PC-3 (cell line): Measurements from ENCODE around the gene HOXC5. TPM values are rescaled to one million over a fixed set of nuclear protein-coding genes. Genes with fewer than 3 reads are reported as not detected.

Experiments used
- ATAC-seq: fragments of 200-7000 bp; cut with Tn5 transposase; 2 replicates; pipeline ENCODE4 v1.9.1; 2020; ENCODE audit warnings: mild to moderate bottlenecking, moderate library complexity
- BruUV-seq: library from RNA; stranded (reverse); fragments of 400-500 nt; replicated peaks from 2 replicates; lab custom pipeline; 2021; lab: Mats Ljungman, UMichigan
- CTCF ChIA-PET: fragments of 300-600 bp; sonication (Branson Sonifier 250); formaldehyde crosslinking; loops from one replicate; lab custom pipeline; 2022; ENCODE audit warnings: antibody characterized with exemption; lab: Charles Lee
- POLR2A ChIA-PET: fragments of 300-600 bp; sonication (Branson Sonifier 250); formaldehyde crosslinking; loops from one replicate; lab custom pipeline; 2022; ENCODE audit warnings: antibody characterized with exemption; ENCODE audit not compliant: unreplicated experiment; lab: Charles Lee
- DNase-seq: peaks from one replicate; pipeline ENCODE4 v3.0.0-alpha.2; 2015
- H2AFZ ChIP-seq: fragments of 300-600 bp; sonication (generic); 2 replicates; pipeline ENCODE4 v1.6.0; 2016; ENCODE audit warnings: antibody characterized with exemption, low read length
- H3F3A ChIP-seq: fragments of 300-600 bp; sonication (generic); one replicate; pipeline ENCODE4 v1.6.0; 2017; ENCODE audit warnings: antibody characterized with exemption, low read length, control low read depth, mild to moderate bottlenecking; ENCODE audit not compliant: unreplicated experiment
- H3K27ac ChIP-seq: fragments of 300-600 bp; sonication (generic); 2 replicates; pipeline ENCODE4 v1.5.1; 2016; ENCODE audit warnings: mild to moderate bottlenecking, low read length
- H3K27me3 ChIP-seq: fragments of 300-600 bp; sonication (generic); 2 replicates; pipeline ENCODE4 v1.6.1; 2016; ENCODE audit warnings: low read length, mixed read lengths
- H3K36me3 ChIP-seq: fragments of 300-600 bp; sonication (generic); 2 replicates; pipeline ENCODE4 v1.6.1; 2016; ENCODE audit warnings: low read depth, mixed run types, low read length, mixed read lengths
- H3K4me1 ChIP-seq: fragments of 300-600 bp; sonication (generic); 2 replicates; pipeline ENCODE4 v1.5.1; 2016; ENCODE audit warnings: low read length; ENCODE audit not compliant: insufficient read depth
- H3K4me2 ChIP-seq: fragments of 300-600 bp; sonication (generic); 2 replicates; pipeline ENCODE4 v1.6.0; 2016; ENCODE audit warnings: low read length
- H3K4me3 ChIP-seq: fragments of 300-600 bp; sonication (generic); 2 replicates; pipeline ENCODE4 v1.5.1; 2016; ENCODE audit warnings: mild to moderate bottlenecking, low read length, mixed read lengths
- H3K79me2 ChIP-seq: fragments of 300-600 bp; sonication (generic); 2 replicates; pipeline ENCODE4 v1.6.1; 2017; ENCODE audit warnings: low read length, mixed read lengths
- H3K9ac ChIP-seq: fragments of 300-600 bp; sonication (generic); 2 replicates; pipeline ENCODE4 v1.6.0; 2016; ENCODE audit warnings: mild to moderate bottlenecking, low read length
- H3K9me2 ChIP-seq: fragments of 300-600 bp; sonication (generic); replicated peaks from 2 replicates; pipeline ENCODE4 v1.6.1; 2016; ENCODE audit warnings: mixed run types, low read length, mixed read lengths
- H3K9me3 ChIP-seq: fragments of 300-600 bp; sonication (generic); 2 replicates; pipeline ENCODE4 v1.6.1; 2016; ENCODE audit warnings: low read length, mixed read lengths
- H4K20me1 ChIP-seq: fragments of 300-600 bp; sonication (generic); 2 replicates; pipeline ENCODE4 v1.6.1; 2016; ENCODE audit warnings: low read length, mixed read lengths
- EZH2 ChIP-seq: fragments of 300-600 bp; sonication (generic); IDR thresholded peaks from one replicate; pipeline ENCODE4 v1.6.1; 2017; ENCODE audit warnings: antibody characterized with exemption, mild to moderate bottlenecking, low read length; ENCODE audit not compliant: unreplicated experiment
- EZH2phosphoT487 ChIP-seq: fragments of 300-600 bp; sonication (generic); IDR thresholded peaks from 2 replicates; pipeline ENCODE4 v1.6.1; 2018; ENCODE audit warnings: mild to moderate bottlenecking, antibody characterized with exemption, low read length, borderline replicate concordance
- intact Hi-C: fragments of 100-400 bp; cut with micrococcal nuclease; formaldehyde crosslinking; loops from 2 replicates; pipeline ENCODE4 v1.9.0; 2023
- total RNA-seq: library from RNA; depleted of rRNA; stranded (reverse); fragments of >200 nt; gene quantifications from 2 replicates; pipeline ENCODE4 v1.2.3, GENCODE V29; 2014
- TF ChIP-seq, protein P1 (sequence below): fragments of 300-600 bp; sonication (generic); conservative IDR thresholded peaks from 2 replicates; pipeline ENCODE4 v1.5.1; 2017; ENCODE audit warnings: antibody characterized with exemption, low read depth, mild to moderate bottlenecking, low read length

The HOXC5 gene
- total RNA-seq, 1 experiment from 2014 or later, result 0.26 TPM

DNA sequence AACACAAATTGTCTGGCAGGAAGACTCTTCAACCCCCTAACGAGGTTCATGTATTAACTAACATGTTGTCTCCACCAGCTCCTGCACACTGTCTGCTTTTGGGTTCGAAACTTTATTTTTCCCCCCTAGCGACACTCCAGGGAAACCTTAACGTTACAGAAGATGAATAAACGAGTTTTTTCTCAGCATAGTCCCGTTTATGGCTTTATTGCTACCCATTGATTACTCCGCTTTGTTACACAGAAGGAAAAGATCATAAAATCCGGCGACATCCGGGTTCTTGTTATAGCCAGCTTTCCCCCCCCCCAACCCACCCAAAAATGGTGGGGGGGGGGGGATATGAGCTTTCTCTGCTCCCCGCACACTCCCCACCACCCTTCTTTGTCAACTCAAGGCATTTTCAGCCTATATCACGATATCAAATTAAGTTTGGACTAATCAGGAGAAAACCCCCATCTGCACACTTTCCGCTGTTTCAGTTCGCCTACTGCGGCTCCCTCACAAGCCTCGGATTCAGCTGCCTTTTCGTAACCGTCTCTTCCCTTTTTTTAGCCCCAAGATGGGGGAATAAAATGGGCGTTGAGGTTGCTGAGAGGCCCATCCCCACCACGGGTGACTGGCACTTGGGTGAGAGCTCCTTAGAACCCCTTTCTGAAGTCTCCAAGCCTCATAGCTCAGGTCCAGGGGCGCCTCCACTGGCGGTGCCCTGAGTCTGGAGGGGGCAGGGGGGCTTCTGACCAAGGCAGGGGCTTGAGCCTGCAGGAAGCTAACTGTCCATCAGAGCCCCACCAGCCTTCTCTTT lies 6.0 kb upstream of the HOXC5 start:
- DNase-seq (no peak), ATAC-seq (no peak)
- Histone ChIP-seq H3K36me3 (no peaks in the 10 kb centered on the region), H3K4me1 (peaks cover 10% of the 10 kb centered on the region), H3K27me3 (no peaks in the 10 kb centered on the region), H3K9me2 (no peaks in the 10 kb centered on the region), H3K79me2 (peaks cover 54% of the 10 kb centered on the region), H3F3A (no peaks in the 10 kb centered on the region), H3K9me3 (no peaks in the 10 kb centered on the region), H3K4me3 (no peak overlapping the region), H3K9ac (no peak overlapping the region), H3K27ac (no peak overlapping the region), H4K20me1 (no peaks in the 10 kb centered on the region), H2AFZ (no peak overlapping the region), H3K4me2 (no peak overlapping the region)
- ChIA-PET POLR2A (interaction anchor here (0.6 kb wide), 1 partner anchor 14 kb away, joined by 7 read pairs; no protein-coding TSS in a partner anchor), CTCF (interaction anchor here (1.0 kb wide), 1 partner anchor 165 kb away, joined by 4 read pairs; no protein-coding TSS in a partner anchor)
- TF ChIP-seq EZH2phosphoT487 (no peak), EZH2 (no peak)
- TF ChIP-seq, protein P1, sequence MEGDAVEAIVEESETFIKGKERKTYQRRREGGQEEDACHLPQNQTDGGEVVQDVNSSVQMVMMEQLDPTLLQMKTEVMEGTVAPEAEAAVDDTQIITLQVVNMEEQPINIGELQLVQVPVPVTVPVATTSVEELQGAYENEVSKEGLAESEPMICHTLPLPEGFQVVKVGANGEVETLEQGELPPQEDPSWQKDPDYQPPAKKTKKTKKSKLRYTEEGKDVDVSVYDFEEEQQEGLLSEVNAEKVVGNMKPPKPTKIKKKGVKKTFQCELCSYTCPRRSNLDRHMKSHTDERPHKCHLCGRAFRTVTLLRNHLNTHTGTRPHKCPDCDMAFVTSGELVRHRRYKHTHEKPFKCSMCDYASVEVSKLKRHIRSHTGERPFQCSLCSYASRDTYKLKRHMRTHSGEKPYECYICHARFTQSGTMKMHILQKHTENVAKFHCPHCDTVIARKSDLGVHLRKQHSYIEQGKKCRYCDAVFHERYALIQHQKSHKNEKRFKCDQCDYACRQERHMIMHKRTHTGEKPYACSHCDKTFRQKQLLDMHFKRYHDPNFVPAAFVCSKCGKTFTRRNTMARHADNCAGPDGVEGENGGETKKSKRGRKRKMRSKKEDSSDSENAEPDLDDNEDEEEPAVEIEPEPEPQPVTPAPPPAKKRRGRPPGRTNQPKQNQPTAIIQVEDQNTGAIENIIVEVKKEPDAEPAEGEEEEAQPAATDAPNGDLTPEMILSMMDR, result no peak
- intact Hi-C loops, result no loop called here
- BruUV-seq, result no TSS peak

- no peak for ATAC-seq
Measured at GRCh38 chr12:54027442-54027786, 5.4 kb upstream of the HOXC5 start.

More at GRCh38 chr12:54027442-54027786, 5.4 kb upstream of the HOXC5 start:
- Histone ChIP-seq H3F3A (no peaks in the 10 kb centered on the region), H2AFZ (peak overlapping the region; percentile 49; the same call in 1 of the 2 replicates), H3K4me3 (no peak overlapping the region), H3K27me3 (no peaks in the 10 kb centered on the region), H3K4me1 (peaks cover 10% of the 10 kb centered on the region), H3K9me2 (no peaks in the 10 kb centered on the region), H3K9me3 (no peaks in the 10 kb centered on the region), H3K36me3 (no peaks in the 10 kb centered on the region), H3K9ac (no peak overlapping the region), H3K27ac (no peak overlapping the region), H3K79me2 (peaks cover 48% of the 10 kb centered on the region), H4K20me1 (no peaks in the 10 kb centered on the region), H3K4me2 (0 out of 2 replicates have a peak overlapping the region, but pooled peaks have one; percentile 53)
- intact Hi-C loops, result no loop called here
- ChIA-PET CTCF (interaction anchor here (0.6 to 1.0 kb wide), 3 partner anchors 11 to 164 kb away, joined by 3 to 4 read pairs (median 4); no protein-coding TSS in a partner anchor), POLR2A (interaction anchor here (0.6 kb wide), 1 partner anchor 15 kb away, joined by 7 read pairs; no protein-coding TSS in a partner anchor)
- no peak for DNase-seq
- TF ChIP-seq EZH2, result no peak
- no peak for TF ChIP-seq EZH2phosphoT487
- TF ChIP-seq, protein P1, result no peak
- no TSS peak for BruUV-seq
